Ascending aorta (tissue), 2 donors: Measurements from ENCODE around the gene CNKSR2. TPM values are rescaled to one million over a fixed set of nuclear protein-coding genes. Genes with fewer than 3 reads are reported as not detected.

Experiments
- DNase-seq, 2 donors: peaks; one replicate each; pipeline ENCODE4 v3.0.0-alpha.2; 2019; ENCODE audit warnings: low spot score in 2 of 2
- H3K27ac ChIP-seq, 2 donors: fragments of 200-600 bp; sonication (generic); one replicate each; pipeline ENCODE4 v1.5.1; 2016 to 2017; ENCODE audit warnings: mild to moderate bottlenecking in 1 of 2
- H3K27me3 ChIP-seq: fragments of 200-600 bp; sonication (generic); one replicate; pipeline ENCODE4 v1.5.1; 2017
- H3K36me3 ChIP-seq, 2 donors: fragments of 200-600 bp; sonication (generic); one replicate each; pipeline ENCODE4 v1.5.1; 2016
- H3K4me1 ChIP-seq, 2 donors: fragments of 200-600 bp; sonication (generic); one replicate each; pipeline ENCODE4 v1.5.1; 2016 to 2017; ENCODE audit warnings: mild to moderate bottlenecking in 1 of 2
- H3K4me3 ChIP-seq, 2 donors: fragments of 200-600 bp; sonication (generic); one replicate each; pipeline ENCODE4 v1.5.1; 2016 to 2017; ENCODE audit warnings: mild to moderate bottlenecking in 1 of 2
- H3K9me3 ChIP-seq, 2 donors: fragments of 200-600 bp; sonication (generic); one replicate each; pipeline ENCODE4 v1.5.1; 2016
- intact Hi-C: fragments of 100-400 bp; cut with DNase I; formaldehyde crosslinking; loops from one replicate; pipeline ENCODE4 v1.15.1; 2023
- total RNA-seq: library from RNA; depleted of rRNA; stranded (reverse); fragments of >200 nt; gene quantifications from one replicate; pipeline ENCODE4 v1.1.0, GENCODE V29; 2016
- TF ChIP-seq, protein P1 (sequence below), 3 experiments: fragments of 200-600 bp in 2 of 3; fragments of 450-650 bp in 1 of 3; sonication (generic) in 2 of 3; IDR thresholded peaks; one replicate each; pipeline ENCODE4 v1.5.1; 2016 to 2019; ENCODE audit warnings: antibody characterized with exemption in 3 of 3, mild to moderate bottlenecking in 1 of 3, moderate library complexity in 1 of 3

Gene CNKSR2
- total RNA-seq, 1 donor from 2014 or later = 0.53 TPM

GRCh38 chrX:21437036-21437435 is 62.8 kb downstream of the CNKSR2 start:
- Histone ChIP-seq H3K9me3 (no peaks in the 10 kb centered on the region), H3K27ac (no peak overlapping the region), H3K4me1 (no peaks in the 10 kb centered on the region), H3K4me3 (no peak overlapping the region), H3K27me3 (no peaks in the 10 kb centered on the region), H3K36me3 (no peaks in the 10 kb centered on the region)
- intact Hi-C loops = no loop called here
- no peak for DNase-seq
- TF ChIP-seq, protein P1, sequence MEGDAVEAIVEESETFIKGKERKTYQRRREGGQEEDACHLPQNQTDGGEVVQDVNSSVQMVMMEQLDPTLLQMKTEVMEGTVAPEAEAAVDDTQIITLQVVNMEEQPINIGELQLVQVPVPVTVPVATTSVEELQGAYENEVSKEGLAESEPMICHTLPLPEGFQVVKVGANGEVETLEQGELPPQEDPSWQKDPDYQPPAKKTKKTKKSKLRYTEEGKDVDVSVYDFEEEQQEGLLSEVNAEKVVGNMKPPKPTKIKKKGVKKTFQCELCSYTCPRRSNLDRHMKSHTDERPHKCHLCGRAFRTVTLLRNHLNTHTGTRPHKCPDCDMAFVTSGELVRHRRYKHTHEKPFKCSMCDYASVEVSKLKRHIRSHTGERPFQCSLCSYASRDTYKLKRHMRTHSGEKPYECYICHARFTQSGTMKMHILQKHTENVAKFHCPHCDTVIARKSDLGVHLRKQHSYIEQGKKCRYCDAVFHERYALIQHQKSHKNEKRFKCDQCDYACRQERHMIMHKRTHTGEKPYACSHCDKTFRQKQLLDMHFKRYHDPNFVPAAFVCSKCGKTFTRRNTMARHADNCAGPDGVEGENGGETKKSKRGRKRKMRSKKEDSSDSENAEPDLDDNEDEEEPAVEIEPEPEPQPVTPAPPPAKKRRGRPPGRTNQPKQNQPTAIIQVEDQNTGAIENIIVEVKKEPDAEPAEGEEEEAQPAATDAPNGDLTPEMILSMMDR (IDR thresholded peaks at IDR 0.05) = no peak

DNA sequence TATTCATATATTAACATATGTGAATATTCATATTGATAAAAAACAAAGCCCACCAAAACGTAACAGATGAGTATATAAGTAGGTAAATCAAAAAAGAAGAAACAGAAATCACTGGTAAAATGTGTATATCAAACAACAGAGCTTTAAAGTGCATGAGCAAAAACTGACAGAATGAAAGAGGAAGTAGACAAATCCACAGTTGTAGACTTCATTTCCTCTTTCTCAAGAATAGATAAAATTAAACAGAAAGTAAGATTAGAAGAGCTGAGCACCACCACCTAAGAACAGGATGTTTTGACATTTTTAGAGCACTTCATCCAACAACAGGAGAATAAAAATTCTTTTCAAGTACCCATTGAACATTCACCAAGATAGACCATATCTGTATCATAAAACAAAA is 64.6 kb downstream of the CNKSR2 start:
- H3K4me3 ChIP-seq = no peak overlapping the region
- H3K4me1 ChIP-seq = no peaks in the 10 kb centered on the region
- no peak overlapping the region for H3K27ac ChIP-seq
- intact Hi-C loops = no loop called here
- H3K27me3 ChIP-seq = no peaks in the 10 kb centered on the region
- no peak for DNase-seq
- H3K36me3 ChIP-seq = no peaks in the 10 kb centered on the region
- TF ChIP-seq, protein P1 (IDR thresholded peaks at IDR 0.05) = no peak
- no peaks in the 10 kb centered on the region for H3K9me3 ChIP-seq

GRCh38 chrX:21440911-21441310 is 66.7 kb downstream of the CNKSR2 start:
- Histone ChIP-seq H3K9me3 (no peaks in the 10 kb centered on the region), H3K27me3 (no peaks in the 10 kb centered on the region)

GRCh38 chrX:21457718-21458117 is 83.5 kb downstream of the CNKSR2 start:
- Histone ChIP-seq H3K27me3 (no peaks in the 10 kb centered on the region), H3K9me3 (no peaks in the 10 kb centered on the region), H3K4me1 (no peaks in the 10 kb centered on the region), H3K27ac (no peak overlapping the region), H3K36me3 (no peaks in the 10 kb centered on the region), H3K4me3 (no peak overlapping the region)
- intact Hi-C loops = no loop called here
- no peak for DNase-seq
- TF ChIP-seq, protein P1 (IDR thresholded peaks at IDR 0.05) = no peak

More at GRCh38 chrX:21440911-21441310, 66.7 kb downstream of the CNKSR2 start:
- H3K27ac ChIP-seq = no peak overlapping the region
- H3K4me3 ChIP-seq = no peak overlapping the region
- TF ChIP-seq, protein P1 (IDR thresholded peaks at IDR 0.05) = no peak
- H3K4me1 ChIP-seq = no peaks in the 10 kb centered on the region
- no peak for DNase-seq
- intact Hi-C loops = no loop called here
- no peaks in the 10 kb centered on the region for H3K36me3 ChIP-seq

GRCh38 chrX:21469071-21469470 is 94.9 kb downstream of the CNKSR2 start:
- H3K4me1 ChIP-seq = no peaks in the 10 kb centered on the region
- TF ChIP-seq, protein P1 (IDR thresholded peaks at IDR 0.05) = no peak
- H3K27me3 ChIP-seq = no peaks in the 10 kb centered on the region
- no peaks in the 10 kb centered on the region for H3K36me3 ChIP-seq
- no peak for DNase-seq
- H3K4me3 ChIP-seq = no peak overlapping the region
- no peak overlapping the region for H3K27ac ChIP-seq
- intact Hi-C loops = no loop called here
- no peaks in the 10 kb centered on the region for H3K9me3 ChIP-seq

GRCh38 chrX:21476909-21477308 is 102.7 kb downstream of the CNKSR2 start:
- H3K4me1 ChIP-seq = no peaks in the 10 kb centered on the region
- DNase-seq = no peak
- no peak overlapping the region for H3K27ac ChIP-seq
- no peak overlapping the region for H3K4me3 ChIP-seq
- no peaks in the 10 kb centered on the region for H3K9me3 ChIP-seq
- no peaks in the 10 kb centered on the region for H3K27me3 ChIP-seq
- intact Hi-C loops = loop anchor here (5.0 kb wide), 1 partner anchor 950 kb away; no protein-coding TSS in a partner anchor
- no peaks in the 10 kb centered on the region for H3K36me3 ChIP-seq
- TF ChIP-seq, protein P1 (IDR thresholded peaks at IDR 0.05) = no peak
